Dermis microvascular lymphatic vessel endothelial cell (primary cell): ENCODE results near the gene SPAG16. TPM values are rescaled to one million over a fixed set of nuclear protein-coding genes. Genes with fewer than 3 reads are reported as not detected.

Experiments
- DNase-seq, 2 donors: peaks; one replicate each; pipeline versions ENCODE4 v3.0.0 to v3.0.0-alpha.2; 2010; ENCODE audit warnings: low read depth in 2 of 2
- total RNA-seq: library from RNA; depleted of rRNA; stranded (reverse); fragments of >200 nt; gene quantifications from 2 replicates; pipeline ENCODE4 v1.2.1, GENCODE V29; 2014

SPAG16 gene
- total RNA-seq, 1 donor from 2014 or later, result 11.0 TPM

DNA sequence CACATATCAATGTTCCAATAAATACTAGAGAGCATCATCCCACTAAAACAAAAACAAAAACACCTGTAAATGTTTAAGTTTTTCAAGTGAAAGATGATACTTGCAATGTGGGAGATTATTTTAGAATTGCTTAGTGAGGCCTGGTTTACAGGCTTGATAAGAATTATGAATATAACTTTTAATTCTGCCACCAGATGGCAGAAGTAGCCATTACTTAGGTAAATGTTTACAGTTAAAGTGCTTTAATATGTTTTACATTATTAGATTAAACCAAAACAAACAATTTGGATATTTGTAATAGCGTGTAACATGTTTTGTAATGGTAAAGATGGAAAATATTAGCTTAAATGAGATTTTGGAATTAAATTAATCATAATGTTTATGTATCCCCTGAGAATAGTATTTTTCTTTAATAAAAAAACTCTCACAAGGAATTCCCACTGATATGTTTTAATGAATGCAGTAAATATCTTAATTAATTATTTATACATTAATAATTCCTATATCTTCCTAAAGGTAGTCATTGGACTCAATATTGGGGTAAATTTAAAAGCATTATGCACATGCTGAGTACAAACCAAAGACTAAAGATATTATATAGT, 522.0 kb downstream of the SPAG16 start:
- DNase-seq, result peak in 1 of 2 donors; percentile 15

DNA sequence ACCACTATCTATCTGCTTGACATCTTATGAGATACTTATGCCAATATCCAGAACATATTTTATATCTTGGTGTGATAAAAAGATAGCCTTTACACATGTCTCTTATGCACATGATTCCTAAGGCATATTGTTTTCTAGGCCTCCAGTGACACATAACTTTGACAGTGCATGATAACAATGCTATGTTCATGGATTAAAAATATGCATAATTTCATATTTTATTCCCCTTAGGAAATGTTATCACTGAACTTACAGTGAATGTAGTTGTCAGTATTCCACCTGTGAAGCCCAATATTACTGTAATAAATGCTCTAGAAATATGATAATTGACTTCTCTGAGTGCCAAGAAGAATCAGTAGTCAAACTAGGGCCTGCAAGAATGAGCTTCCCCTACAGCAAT, 532.3 kb downstream of the SPAG16 start:
- DNase-seq, result no peak

DNA sequence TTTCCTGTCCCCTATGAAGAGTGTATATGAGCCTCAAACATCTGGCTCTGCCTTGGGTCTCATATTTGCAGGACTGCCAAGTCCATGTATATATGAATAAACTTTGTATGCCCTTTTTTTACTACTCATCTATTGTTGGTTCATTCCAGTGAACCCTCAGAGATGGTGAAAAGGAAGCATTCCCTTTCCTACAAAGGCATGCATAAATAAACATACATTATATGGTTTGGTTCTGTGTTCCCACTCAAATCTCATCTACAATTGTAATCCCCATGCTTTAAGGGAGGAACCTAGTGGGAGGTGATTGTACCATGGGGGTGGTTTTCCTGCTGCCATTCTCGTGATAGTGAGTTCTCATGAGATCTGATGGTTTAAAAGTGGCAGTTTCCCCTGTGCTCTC, 534.2 kb downstream of the SPAG16 start:
- no peak for DNase-seq

DNA sequence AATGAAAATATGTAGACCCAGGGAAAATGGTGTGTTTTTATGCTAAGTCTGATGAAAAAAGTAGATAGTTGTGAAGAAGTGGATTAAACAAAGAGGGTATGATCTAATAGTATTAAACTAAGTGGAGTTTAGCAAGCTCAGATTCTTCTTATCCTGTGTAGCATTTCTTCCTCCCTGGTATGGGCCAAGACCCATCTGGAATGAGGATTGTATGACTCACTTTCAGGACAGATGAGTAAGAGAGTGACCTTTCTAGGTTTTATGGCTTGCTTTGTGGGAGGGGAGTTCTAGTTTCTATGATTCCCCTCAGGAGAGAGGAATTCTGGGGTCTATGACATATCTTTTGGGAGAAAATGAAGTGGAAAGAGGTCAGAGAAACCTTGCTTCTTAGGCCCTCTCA, 550.1 kb downstream of the SPAG16 start:
- DNase-seq, result no peak

DNA sequence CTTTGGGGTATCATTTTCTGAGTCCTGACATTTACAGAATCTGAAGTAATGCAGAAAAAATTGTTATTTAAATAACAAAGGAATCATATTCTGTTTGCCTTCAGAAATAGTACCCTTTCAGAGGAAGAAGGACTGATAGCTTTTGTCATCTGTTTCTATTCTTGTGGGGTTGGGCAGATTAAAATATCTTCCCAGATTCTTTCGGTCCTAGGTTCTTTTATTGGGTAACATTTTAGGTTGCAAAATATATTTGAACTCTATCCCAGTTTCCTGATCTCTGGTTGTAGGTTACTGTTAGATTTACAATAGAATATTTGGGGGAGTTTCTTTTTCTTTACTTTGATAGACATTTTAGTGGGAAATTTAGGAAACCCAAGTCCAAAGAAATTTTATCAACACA, 550.5 kb downstream of the SPAG16 start:
- DNase-seq, result no peak

DNA sequence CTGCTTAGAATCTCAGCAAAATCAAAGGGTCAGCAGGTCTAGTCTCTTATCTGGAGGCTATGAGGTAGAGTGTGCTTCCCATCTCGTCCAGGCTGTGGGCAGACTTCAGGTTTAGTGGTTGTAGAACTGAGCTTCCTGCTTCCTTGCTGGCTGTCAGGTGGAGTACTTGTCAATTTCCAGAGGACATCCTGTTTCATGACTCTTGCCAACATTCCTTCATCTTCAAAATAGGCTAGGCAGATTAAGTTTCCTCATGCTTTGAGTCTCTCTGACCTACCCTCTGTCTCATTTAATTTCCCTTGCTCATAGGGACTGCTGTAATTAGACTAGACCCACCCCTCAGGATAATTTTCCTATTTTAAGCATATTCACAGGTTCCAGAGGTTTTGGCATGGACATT, 562.6 kb downstream of the SPAG16 start:
- DNase-seq, result no peak

DNA sequence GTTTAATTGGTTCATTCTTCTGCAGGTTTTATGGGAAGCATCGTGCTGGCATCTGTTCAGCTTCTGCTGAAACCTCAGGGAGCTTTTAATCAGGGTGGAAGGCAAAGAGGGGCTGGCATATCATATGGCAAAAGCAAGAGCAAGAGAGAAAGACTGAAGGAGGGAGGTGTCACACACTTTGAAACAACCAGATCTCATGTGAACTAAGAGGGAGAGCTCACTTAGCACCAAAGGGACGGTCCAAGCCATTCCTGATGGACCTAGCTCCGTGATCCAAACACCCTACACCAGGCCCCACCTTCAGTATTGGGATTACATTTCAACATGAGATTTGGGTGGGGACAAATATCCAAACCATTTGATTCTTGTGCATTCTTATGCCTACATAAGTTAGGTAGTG, 563.1 kb downstream of the SPAG16 start:
- DNase-seq, result no peak

DNA sequence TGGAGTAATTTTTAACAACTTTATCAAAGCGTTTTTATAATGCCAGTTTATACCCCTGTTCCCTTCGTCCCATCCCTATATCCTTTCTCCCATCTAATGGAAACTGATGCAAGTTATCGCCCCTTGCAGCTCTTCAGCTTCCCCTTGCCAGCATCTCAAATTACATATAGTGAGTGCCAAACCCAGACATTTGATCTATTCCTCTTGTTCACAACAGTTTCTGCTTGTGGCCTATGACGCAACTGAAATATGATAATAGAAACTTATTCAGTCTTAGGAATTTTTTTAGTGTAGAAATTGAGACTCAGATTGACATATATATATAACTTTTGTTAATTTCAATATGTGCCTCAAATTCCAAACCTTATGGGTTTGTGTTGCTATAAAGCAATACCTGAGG, 564.4 kb downstream of the SPAG16 start:
- DNase-seq, result no peak

DNA sequence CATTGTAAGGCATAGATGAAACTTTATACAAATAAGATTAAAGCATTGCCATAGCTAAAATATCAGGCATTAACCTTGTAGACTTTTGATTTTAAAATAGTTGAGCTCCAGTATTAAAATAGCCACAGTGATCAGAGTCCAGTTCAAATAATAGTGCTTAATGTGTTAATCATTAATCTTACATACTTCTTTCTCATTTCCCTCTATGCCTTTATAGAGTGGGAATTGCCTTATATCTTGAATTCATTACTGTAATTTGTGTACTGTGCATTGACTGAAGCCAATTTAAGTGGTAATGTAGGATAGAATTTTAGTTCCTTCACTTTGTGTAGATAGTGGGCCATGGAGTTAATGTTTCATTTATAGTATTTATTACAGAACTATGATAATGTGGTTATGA, 577.4 kb downstream of the SPAG16 start:
- no peak for DNase-seq

DNA sequence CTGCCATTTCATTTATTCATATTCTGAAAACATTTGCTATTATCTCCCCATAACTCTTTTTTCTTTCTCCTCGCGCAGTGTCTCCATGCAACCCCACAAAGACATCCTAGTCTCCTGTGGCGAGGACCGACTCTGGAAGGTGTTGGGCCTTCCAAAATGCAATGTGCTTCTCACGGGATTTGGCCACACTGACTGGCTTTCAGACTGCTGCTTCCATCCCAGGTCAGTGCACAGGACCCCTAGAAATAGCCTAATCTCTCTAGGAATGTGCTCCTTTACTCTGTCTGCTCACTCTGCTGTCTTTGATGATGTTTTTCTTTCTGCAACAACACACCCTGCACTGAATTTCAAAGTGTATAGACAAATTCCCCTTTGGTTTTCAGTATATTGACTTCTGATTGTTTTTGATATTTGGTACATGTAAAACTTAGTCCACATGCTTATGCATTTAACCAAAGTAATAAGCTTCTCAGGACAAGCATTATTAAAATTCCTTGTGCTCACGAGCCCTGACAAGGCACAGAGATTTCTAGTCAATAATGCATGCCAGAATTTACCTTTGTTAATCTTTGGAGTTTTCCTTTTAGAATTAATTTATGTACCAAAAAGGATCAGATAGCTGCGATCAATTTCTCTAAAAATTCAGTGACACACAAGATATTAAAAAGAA, 578.3 kb downstream of the SPAG16 start:
- DNase-seq, result no peak

DNA sequence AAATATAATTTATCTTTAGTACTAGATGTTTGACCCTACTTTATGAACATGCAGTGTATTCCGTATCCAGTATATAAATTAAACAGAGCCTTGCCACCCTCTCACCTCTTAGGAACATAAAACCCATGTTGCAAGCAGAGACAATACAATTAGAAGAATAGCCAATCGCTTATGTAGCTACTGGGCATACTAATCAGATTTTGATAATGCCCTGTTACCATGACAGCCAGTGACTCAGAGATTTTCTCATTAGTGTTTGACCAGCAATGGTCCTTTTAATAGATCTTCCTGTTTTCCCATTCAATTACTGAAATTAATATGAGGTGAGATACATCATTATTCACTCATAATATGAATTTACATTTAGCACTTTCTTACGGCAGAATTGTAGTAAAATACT, 579.3 kb downstream of the SPAG16 start:
- no peak for DNase-seq

DNA sequence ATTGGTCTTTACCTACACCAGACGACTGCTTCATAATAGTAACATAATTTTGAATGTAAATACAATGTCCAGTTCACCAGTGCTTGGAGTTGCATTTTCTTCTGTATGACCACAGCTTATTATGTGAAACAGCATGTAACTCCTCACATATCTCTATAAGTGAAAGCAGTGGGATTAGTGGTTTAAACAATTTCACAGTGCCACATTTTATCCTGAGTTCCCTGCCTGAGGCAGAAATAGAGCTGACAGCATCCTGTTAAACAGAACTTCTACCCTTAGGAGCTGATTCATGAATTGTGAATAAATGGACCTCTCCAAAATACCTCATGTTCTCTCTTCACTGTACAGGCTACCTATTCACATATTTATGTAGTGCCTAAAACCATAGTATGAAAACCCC, 584.3 kb downstream of the SPAG16 start:
- DNase-seq, result no peak

DNA sequence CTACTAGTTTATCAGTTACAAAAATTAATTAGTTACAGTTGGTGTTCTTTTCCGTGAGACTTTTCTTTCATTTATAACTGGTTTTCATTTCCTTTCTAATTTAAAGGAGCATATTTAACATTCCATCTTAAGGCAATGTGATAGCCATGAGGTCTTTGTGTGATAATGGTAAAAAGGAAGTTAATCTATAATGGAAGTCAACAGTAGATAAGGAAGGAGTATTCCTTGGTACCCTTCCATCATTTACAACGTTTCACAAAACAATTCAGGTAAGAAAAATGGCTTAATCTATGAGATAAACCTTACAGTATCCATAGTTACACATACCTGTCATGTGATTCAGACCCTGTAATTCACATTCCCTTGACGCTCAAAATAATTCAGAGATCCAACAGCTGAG, 601.2 kb downstream of the SPAG16 start:
- no peak for DNase-seq

DNA sequence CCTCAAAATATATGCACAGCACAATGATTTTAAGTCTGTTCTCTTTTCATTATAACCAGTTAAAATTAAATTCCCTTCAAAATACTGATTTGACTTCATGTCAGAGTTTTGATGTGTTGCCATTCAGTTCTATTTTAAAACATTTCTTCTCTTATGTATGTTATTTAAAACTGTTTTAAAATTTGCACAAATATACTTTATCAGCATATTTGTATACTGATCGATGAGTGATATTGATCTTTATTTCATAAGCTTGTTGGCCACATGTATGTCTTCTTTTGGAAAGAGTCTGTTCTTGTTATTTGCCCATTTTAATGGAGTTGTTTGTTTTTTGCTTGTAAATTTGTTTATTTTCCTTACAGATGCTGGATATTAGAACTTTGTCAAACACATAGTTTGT, 630.2 kb downstream of the SPAG16 start:
- DNase-seq, result no peak

DNA sequence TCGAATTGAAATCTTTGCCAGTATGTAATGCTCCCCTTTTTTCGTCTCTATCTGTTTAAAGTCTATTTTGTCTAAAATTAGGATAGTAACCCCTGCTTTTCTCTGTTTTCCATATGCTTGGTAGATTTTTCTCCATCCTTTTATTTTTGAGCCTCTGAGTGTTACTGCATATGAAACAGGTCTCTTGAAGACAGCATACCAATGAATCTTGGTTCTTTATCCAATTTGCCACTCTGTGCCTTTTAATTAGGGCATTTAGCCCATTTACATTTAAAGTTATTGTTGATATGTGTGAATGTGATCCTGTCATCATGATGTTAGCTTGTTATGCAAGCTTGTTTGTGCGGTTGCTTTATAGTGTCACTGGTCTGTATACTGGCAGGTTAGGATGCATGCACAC, 635.8 kb downstream of the SPAG16 start:
- no peak for DNase-seq

DNA sequence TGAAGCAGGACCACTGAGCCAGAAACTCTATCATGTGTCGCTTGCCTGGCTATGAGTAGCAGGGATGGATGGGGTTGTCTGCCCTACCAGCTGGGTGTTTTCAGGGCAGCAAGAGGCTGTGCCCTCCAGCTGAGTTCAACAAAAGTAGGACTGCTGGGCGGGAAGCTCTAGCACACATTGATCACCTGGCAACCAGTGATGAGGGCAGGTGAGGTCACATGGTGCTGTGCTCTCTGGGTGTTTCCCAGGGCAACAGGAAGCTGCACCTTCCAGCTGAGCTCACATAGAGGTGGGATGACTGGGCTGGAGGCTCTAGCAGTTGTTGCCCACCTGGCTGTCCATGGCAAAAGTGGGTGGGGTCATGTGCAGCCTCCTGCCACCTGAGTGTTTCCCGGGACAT, 639.3 kb downstream of the SPAG16 start:
- DNase-seq, result no peak

DNA sequence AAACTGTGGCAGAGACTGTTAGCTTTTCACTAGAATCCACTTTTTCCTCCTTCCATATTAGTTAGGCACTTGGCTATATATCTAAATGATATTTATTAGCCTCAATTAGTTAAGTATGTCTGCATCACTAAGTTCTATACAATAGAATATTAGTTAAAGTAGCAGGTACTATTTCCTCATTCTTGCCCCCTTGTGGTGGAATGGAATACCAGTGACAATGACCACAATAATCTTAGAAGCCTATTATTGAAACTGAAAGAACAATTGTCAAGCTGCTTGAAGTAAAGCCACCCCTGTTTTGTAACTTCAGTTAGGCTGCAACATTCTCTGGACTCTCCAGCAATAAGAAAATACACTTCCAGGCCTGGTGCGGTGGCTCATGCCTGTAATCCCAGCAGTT, 650.3 kb downstream of the SPAG16 start:
- peak; percentile 3 to 7 for DNase-seq

DNA sequence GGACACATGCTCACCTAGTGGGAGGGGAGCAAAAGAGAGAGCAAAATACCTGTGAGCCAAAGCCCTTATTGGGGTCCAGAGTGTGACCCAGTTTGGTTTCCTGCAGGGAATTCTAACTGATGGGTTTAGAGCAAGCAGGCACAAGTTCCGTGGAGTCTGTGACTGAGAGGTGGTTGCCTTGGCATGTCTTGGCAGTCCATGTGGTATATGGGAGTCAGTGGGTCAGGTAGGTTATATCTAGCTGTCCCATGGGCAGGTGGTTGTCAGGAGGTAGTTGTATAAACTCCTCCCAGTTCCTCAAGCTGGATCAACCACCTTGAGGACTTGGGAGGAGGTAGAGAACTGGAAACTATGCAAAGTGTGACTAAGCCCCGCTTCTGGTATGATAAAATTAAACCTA, 673.8 kb downstream of the SPAG16 start:
- DNase-seq, result no peak

DNA sequence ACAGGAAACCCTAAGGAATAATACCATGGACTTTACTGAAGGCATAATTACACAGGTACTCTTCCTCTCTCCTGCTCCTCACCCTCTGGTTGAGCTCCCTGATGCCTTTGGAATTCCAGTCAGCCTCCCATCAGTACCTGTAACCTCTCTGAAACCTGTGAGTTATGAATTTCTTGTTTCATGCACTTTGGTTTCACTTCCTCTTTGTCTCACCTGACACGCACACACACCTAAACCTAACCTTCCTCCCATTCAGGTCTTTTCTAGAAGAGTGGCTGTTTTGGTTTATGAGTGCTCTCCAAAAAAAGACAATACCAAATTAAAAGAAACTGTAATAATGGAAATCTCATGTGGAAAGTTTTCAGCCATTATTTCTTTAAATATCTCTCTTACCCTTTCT, 675.3 kb downstream of the SPAG16 start:
- DNase-seq, result no peak

DNA sequence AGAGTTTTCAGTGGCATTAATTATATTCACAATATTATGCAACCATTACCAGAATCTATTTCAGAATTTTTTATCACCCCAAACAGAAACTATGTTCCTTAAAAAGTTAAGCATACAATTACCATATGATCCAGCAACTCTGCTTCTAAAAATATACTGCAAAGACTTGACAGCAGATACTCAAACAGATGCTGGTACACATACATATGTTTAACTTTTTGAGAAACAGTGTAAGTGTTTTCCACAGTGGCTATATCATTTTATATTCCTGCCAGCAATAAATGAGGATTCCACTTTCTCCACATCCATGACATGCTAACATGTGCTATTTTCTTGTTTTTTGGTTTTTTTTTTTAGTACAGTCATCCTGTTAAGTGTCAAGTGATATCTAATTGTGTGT, 687.3 kb downstream of the SPAG16 start:
- DNase-seq, result no peak

DNA sequence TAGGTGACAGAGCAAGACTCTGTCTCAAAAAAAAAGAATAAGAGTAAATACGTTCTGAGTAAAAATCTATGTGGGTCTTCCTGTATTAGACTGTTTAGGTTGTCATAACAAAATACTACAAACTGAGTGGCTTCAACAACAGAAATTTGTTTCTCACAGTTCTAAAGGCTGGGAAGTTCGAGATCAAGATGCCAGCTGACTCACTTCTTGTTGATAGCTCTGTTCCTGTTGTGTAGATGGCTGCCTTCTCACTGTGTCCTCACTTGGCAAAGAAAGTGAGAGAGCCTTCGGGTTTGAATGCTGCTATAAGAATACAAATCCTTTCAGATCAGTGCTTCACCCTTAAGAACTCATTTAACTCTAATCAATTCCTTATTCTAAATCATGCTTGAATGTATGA, 696.6 kb downstream of the SPAG16 start:
- peak in 1 of 2 donors; percentile 72 for DNase-seq

DNA sequence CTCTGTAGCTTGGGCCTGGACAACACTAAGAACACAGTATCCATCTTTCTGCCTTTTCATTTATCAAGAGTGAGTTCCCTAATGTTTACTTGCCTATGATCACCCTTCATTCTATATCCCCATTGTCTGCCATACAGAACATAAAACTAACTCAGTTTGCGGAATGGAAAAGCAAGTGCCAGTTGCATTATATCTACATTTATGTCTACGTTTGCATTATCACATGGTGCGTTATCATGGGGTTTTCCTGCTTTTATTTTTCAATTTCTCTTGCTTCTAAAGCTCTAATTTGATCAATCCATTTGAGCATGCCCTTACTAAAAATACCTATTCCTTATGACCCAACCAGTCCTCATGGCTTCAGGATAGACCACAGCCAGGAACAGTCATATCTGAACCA, 704.9 kb downstream of the SPAG16 start:
- no peak for DNase-seq

DNA sequence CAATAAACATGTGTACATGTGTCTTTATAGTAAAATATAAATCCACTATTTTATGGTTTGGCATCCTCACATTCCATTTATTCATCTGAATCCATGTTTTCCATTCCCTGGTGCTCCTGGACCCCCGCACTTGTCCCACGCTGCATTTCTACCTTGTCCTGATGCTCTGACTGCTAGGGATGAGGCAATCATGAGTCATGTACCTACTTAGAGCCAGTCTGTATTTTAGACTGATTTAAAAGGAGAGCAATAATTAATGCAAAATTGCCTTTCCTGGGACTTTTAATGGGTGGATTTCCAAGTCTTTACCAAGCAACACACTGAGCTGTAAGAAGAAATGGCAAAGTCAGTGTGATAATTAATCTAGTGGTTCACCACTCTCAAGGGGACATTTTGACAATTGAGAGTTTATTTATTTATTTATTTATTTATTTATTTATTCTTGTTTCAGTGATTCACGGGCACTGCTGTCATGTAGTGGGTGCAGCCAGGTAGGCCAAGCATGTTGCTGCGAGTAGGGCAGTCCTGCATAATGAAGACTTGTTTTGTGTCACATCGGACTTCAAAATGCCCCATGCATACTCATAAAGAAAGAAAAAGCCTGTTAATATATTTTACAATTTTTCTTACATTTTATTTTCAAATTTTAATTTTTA, 707.3 kb downstream of the SPAG16 start:
- no peak for DNase-seq
